Measurements from ENCODE around the gene ASTN2. TPM values are rescaled to one million over a fixed set of nuclear protein-coding genes. Genes with fewer than 3 reads are reported as not detected.

Gene ASTN2
- polyA plus RNA-seq, 2 of the 4 experiments (the other 2 are of a cell fraction): 5.8 to 11.6 TPM

GRCh38 chr9:117231012-117231411 lies 183.8 kb downstream of the ASTN2 start:
- DNase-seq (ENCODE audit: low read depth in 1 of 2, low spot score in 1 of 2) (no peak), FAIRE-seq (no peak), ATAC-seq (no peak)
- H3K9me3 ChIP-seq: no peaks in the 10 kb centered on the region
- H3K27ac ChIP-seq: no peak overlapping the region
- ChIA-PET POLR2A (no interaction called here), CTCF (no interaction called here)
- no peak overlapping the region for H3K4me3 ChIP-seq
- 0% methylated on average over 1 of the region's 1 CpG for WGBS (ENCODE audit: missing lambda C conversion rate)
- TF ChIP-seq HOXB13 (CRISPR knock-in tag; IDR thresholded peaks at IDR 0.05; ENCODE audit: low read depth) (no peak), POLR2AphosphoS2 (conservative IDR thresholded peaks at IDR 0.05; ENCODE audit: low read length) (no peak), KDM1A (IDR thresholded peaks at IDR 0.05; ENCODE audit: low read depth) (no peak), RNF2 (IDR thresholded peaks at IDR 0.05; ENCODE audit: borderline replicate concordance, low read depth) (no peak), CHD4 (IDR thresholded peaks at IDR 0.05; ENCODE audit: borderline replicate concordance) (no peak), ESRRA (IDR thresholded peaks at IDR 0.05; ENCODE audit: borderline replicate concordance, low read length) (no peak), CBX8 (IDR thresholded peaks at IDR 0.05) (no peak), CBX2 (IDR thresholded peaks at IDR 0.05; ENCODE audit: borderline replicate concordance, low read depth) (no peak), MYC (IDR thresholded peaks at IDR 0.05; ENCODE audit: borderline replicate concordance, low read length) (no peak)
- no peak overlapping the region for H3K4me2 ChIP-seq
- H3K4me1 ChIP-seq: no peaks in the 10 kb centered on the region

- no peaks in the 10 kb centered on the region for H3K9me3 ChIP-seq
- no peak for FAIRE-seq
- no peaks in the 10 kb centered on the region for H3K4me1 ChIP-seq
- H3K27ac ChIP-seq: no peak overlapping the region
- WGBS (ENCODE audit: missing lambda C conversion rate): under 1% methylated on average over 4 of the region's 4 CpGs
- no peak for DNase-seq (ENCODE audit: low read depth in 1 of 2, low spot score in 1 of 2)
- ChIA-PET POLR2A (no interaction called here), CTCF (no interaction called here)
- TF ChIP-seq CHD4 (IDR thresholded peaks at IDR 0.05; ENCODE audit: borderline replicate concordance): no peak
- TF ChIP-seq MAZ (IDR thresholded peaks at IDR 0.05; ENCODE audit: borderline replicate concordance, low read depth, low read length): no peak
- TF ChIP-seq ESRRA (IDR thresholded peaks at IDR 0.05; ENCODE audit: borderline replicate concordance, low read length): no peak
- TF ChIP-seq FOXS1 (CRISPR knock-in tag; IDR thresholded peaks at IDR 0.05): no peak
- H3K4me3 ChIP-seq: no peak overlapping the region
- ATAC-seq: no peak
- H3K4me2 ChIP-seq: no peak overlapping the region
Measured at GRCh38 chr9:117224695-117225094, 190.2 kb downstream of the ASTN2 start.

- TF ChIP-seq BHLHE40 (IDR thresholded peaks at IDR 0.05; ENCODE audit: low read depth, low read length): no peak
- no peak for TF ChIP-seq CEBPB (IDR thresholded peaks at IDR 0.05)
- no peak for TF ChIP-seq SMC3 (IDR thresholded peaks at IDR 0.05)
- no peak for TF ChIP-seq PHF8 (IDR thresholded peaks at IDR 0.05; ENCODE audit: borderline replicate concordance, low read depth)
- TF ChIP-seq MAX (IDR thresholded peaks at IDR 0.05): no peak
- TF ChIP-seq, protein P1, sequence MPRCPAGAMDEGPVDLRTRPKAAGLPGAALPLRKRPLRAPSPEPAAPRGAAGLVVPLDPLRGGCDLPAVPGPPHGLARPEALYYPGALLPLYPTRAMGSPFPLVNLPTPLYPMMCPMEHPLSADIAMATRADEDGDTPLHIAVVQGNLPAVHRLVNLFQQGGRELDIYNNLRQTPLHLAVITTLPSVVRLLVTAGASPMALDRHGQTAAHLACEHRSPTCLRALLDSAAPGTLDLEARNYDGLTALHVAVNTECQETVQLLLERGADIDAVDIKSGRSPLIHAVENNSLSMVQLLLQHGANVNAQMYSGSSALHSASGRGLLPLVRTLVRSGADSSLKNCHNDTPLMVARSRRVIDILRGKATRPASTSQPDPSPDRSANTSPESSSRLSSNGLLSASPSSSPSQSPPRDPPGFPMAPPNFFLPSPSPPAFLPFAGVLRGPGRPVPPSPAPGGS (IDR thresholded peaks at IDR 0.05): no peak
- TF ChIP-seq NR3C1 (IDR thresholded peaks at IDR 0.05): no peak
- TF ChIP-seq KDM1A (IDR thresholded peaks at IDR 0.05; ENCODE audit: low read depth): no peak
- TF ChIP-seq ESRRA (IDR thresholded peaks at IDR 0.05; ENCODE audit: borderline replicate concordance, low read length): no peak
- TF ChIP-seq HES2 (IDR thresholded peaks at IDR 0.05): no peak
- no peak for TF ChIP-seq EP300 (IDR thresholded peaks at IDR 0.05)
- no peak for TF ChIP-seq HOXA7 (CRISPR knock-in tag; IDR thresholded peaks at IDR 0.05)
- TF ChIP-seq FOXS1 (CRISPR knock-in tag; IDR thresholded peaks at IDR 0.05): no peak
- no peak for TF ChIP-seq ATOH8 (CRISPR knock-in tag; IDR thresholded peaks at IDR 0.05; ENCODE audit: low read depth)
- no peak for TF ChIP-seq ZNF302 (CRISPR knock-in tag; IDR thresholded peaks at IDR 0.05)
- no peak for TF ChIP-seq EHF (CRISPR knock-in tag; IDR thresholded peaks at IDR 0.05)
- no peak for TF ChIP-seq RAD21 (conservative IDR thresholded peaks at IDR 0.05 in 1 of 2, IDR thresholded peaks at IDR 0.05 in 1 of 2)
- TF ChIP-seq ELK1 (IDR thresholded peaks at IDR 0.05; ENCODE audit: low read depth, low read length): no peak
- no peak for TF ChIP-seq POLR2A (IDR thresholded peaks at IDR 0.05; ENCODE audit: low read length)
- no peak for TF ChIP-seq REST (IDR thresholded peaks at IDR 0.05)
- ChIA-PET POLR2A (no interaction called here), CTCF (interaction anchor here (0.5 to 0.8 kb wide), 2 partner anchors 39 to 285 kb away, joined by 3 read pairs; no protein-coding TSS in a partner anchor)
- ATAC-seq (no peak), DNase-seq (ENCODE audit: low read depth in 1 of 2, low spot score in 1 of 2) (no peak), FAIRE-seq (no peak)
- Histone ChIP-seq H3K4me3 (no peak overlapping the region), H3K4me1 (no peaks in the 10 kb centered on the region), H3K9me3 (no peaks in the 10 kb centered on the region), H3K4me2 (no peak overlapping the region), H3K27ac (no peak overlapping the region)
- 0% methylated on average over 3 of the region's 3 CpGs for WGBS (ENCODE audit: missing lambda C conversion rate)
Measured at GRCh38 chr9:117218951-117219350, 195.9 kb downstream of the ASTN2 start.
